DND-41 (cell line): ENCODE measurements around the gene SUN5.

Experiments used
- CTCF ChIP-seq: IDR thresholded peaks from 2 replicates; pipeline ENCODE4 v1.5.1; 2012; ENCODE audit warnings: borderline replicate concordance, low read length, moderate library complexity, mild to moderate bottlenecking; ENCODE audit not compliant: poor library complexity, severe bottlenecking; ENCODE audit errors: extremely low read depth
- EZH2 ChIP-seq: IDR thresholded peaks from 3 replicates; pipeline ENCODE4 v1.6.1; 2012; ENCODE audit warnings: borderline replicate concordance, low read depth, mild to moderate bottlenecking, moderate library complexity, low read length, inconsistent platforms; ENCODE audit not compliant: severe bottlenecking

GRCh38 chr20:32999603-33000250 is 4.5 kb downstream of the SUN5 start:
- TF ChIP-seq CTCF, result no peak
- no peak for TF ChIP-seq EZH2
